Adrenal gland (tissue), 12 donors: Measurements from ENCODE around the gene TMEM114. TPM values are rescaled to one million over a fixed set of nuclear protein-coding genes. Genes with fewer than 3 reads are reported as not detected.
A peak's percentile ranks its signal among the peaks of the same experiment; 100 is the strongest.

Experiments used
- DNase-seq, 7 donors: peaks; one replicate each; pipeline ENCODE4 v3.0.0-alpha.2; 2019 to 2020
- H3K27ac ChIP-seq, 5 donors: fragments of 200-600 bp; sonication (generic) in 4 of 5; 1 replicate in 3 of 5; 2 replicates in 2 of 5; pipeline versions ENCODE4 v1.5.1 to v1.8.0; 2016 to 2020; ENCODE audit warnings: mild to moderate bottlenecking in 1 of 5
- H3K27me3 ChIP-seq: fragments of 200-600 bp; 2 replicates; pipeline ENCODE4 v1.8.0; 2021
- H3K36me3 ChIP-seq, 2 donors: fragments of 200-600 bp; replicated peaks in 1 of 2; 1 replicate in 1 of 2; 2 replicates in 1 of 2; pipeline versions ENCODE4 v1.5.1 to v1.8.0; 2018 to 2022
- H3K4me1 ChIP-seq, 2 donors: fragments of 200-600 bp; replicated peaks in 1 of 2; 1 replicate in 1 of 2; 2 replicates in 1 of 2; pipeline versions ENCODE4 v1.5.1 to v1.8.0; 2018 to 2021
- H3K4me3 ChIP-seq, 4 donors: fragments of 200-600 bp; sonication (generic) in 3 of 4; one replicate each; pipeline ENCODE4 v1.5.1; 2016 to 2018
- H3K9me3 ChIP-seq, 3 donors: fragments of 200-600 bp; sonication (generic) in 1 of 3; replicated peaks in 1 of 3; 1 replicate in 2 of 3; 2 replicates in 1 of 3; pipeline versions ENCODE4 v1.5.1 to v1.8.0; 2016 to 2021
- CTCF ChIP-seq, 6 experiments: fragments of 450-650 bp in 4 of 6; fragments of 200-600 bp in 2 of 6; sonication (generic) in 1 of 6; IDR thresholded peaks; 1 replicate in 5 of 6; 2 replicates in 1 of 6; pipeline versions ENCODE4 v1.5.1 to v1.8.0; 2016 to 2021; ENCODE audit warnings: antibody characterized with exemption in 6 of 6, mild to moderate bottlenecking in 2 of 6, moderate library complexity in 1 of 6
- POLR2A ChIP-seq, 2 donors: fragments of 450-650 bp; IDR thresholded peaks; one replicate each; pipeline ENCODE4 v1.6.1; 2017; ENCODE audit warnings: antibody characterized with exemption in 2 of 2, mild to moderate bottlenecking in 2 of 2, moderate library complexity in 1 of 2
- WGBS, 4 donors: extraction: QIAGEN DNeasy Blood & Tissue Kit in 2 of 4; methylation state at CpG; one replicate each; pipeline versions ENCODE4 v1.1.5 to v1.1.7; 2013 to 2017; 5-methylcytosine and 5-hydroxymethylcytosine counted together
- intact Hi-C, 2 donors: fragments of 100-400 bp; cut with DNase I; formaldehyde crosslinking; loops; one replicate each; pipeline versions ENCODE4 v1.14.1 to v1.15.0; 2022 to 2023
- polyA plus RNA-seq, 3 donors: library from polyadenylated mRNA; stranded (reverse); fragments of 200-250 nt in 2 of 3; fragments of 350-450 nt in 1 of 3; fragmentation: Illumina TruSeq in 1 of 3; extraction: RNeasy Lipid Tissue Mini Kit (QIAGEN cat#74804) in 1 of 3; gene quantifications; one replicate each; pipeline ENCODE4 v1.2.3, GENCODE V29; 2013 to 2014
- total RNA-seq, 9 donors: library from RNA; depleted of rRNA in 4 of 9; stranded (reverse); fragments of >200 nt in 4 of 9; fragments of 120-200 nt in 1 of 9; fragmentation: NEBNext Ultra II Directional in 1 of 9; extraction: Animal tissue kit (Norgen Biotek cat#: 25700) in 1 of 9; gene quantifications; one replicate each; pipeline versions ENCODE4 v1.1.0 to v1.2.4, GENCODE V29; 2013 to 2023
- donor health status: healthy with polysubstance abuse.
- donor health status: Bipolar disorder and iron deficiency.
- donor health status: DM: yes; HTN: yes; CAD: no.
- donor health status: DM: no; HTN: no; CAD: no.
- donor health status: DM: no; HTN: no; CAD: no.
- donor health status: DM: yes; HTN: yes; CAD: no.

TMEM114 gene
- total and polyA plus RNA-seq, 12 donors, result 0.24 to 1.1 TPM; not detected in 10

GRCh38 chr16:8585041-8585440 is 5.3 kb downstream of the TMEM114 start:
- H3K4me1 ChIP-seq, result peaks cover 4 to 7% of the 10 kb centered on the region in 2 donors
- H3K36me3 ChIP-seq, result no peaks in the 10 kb centered on the region
- DNase-seq, result no peak
- no peaks in the 10 kb centered on the region for H3K9me3 ChIP-seq
- no peak overlapping the region for H3K27ac ChIP-seq
- intact Hi-C loops, result no loop called here
- TF ChIP-seq POLR2A (IDR thresholded peaks at IDR 0.05) (no peak), CTCF (IDR thresholded peaks at IDR 0.05) (no peak)
- peaks cover 14% of the 10 kb centered on the region for H3K27me3 ChIP-seq
- H3K4me3 ChIP-seq, result no peak overlapping the region
- WGBS, 4 donors, result 69 to 88% (median 84%) methylated on average over 2 of the region's 2 CpGs

- TF ChIP-seq CTCF (IDR thresholded peaks at IDR 0.05) (no peak), POLR2A (IDR thresholded peaks at IDR 0.05) (no peak)
- WGBS, 4 donors, result 70 to 78% (median 74%) methylated on average over 4 of the region's 4 CpGs
- Histone ChIP-seq H3K4me1 (no peaks in the 10 kb centered on the region), H3K36me3 (no peaks in the 10 kb centered on the region), H3K27ac (no peak overlapping the region), H3K27me3 (peaks cover 3% of the 10 kb centered on the region), H3K9me3 (no peaks in the 10 kb centered on the region), H3K4me3 (no peak overlapping the region)
- no peak for DNase-seq
- intact Hi-C loops, result no loop called here
Measured at GRCh38 chr16:8583732-8584131, 6.6 kb downstream of the TMEM114 start.

GRCh38 chr16:8583199-8583598 is 7.1 kb downstream of the TMEM114 start:
- DNase-seq, result no peak
- no peak for TF ChIP-seq POLR2A (IDR thresholded peaks at IDR 0.05)
- no peak for TF ChIP-seq CTCF (IDR thresholded peaks at IDR 0.05)
- no peaks in the 10 kb centered on the region for H3K36me3 ChIP-seq
- H3K9me3 ChIP-seq, result no peaks in the 10 kb centered on the region
- no peak overlapping the region for H3K27ac ChIP-seq
- intact Hi-C loops, result no loop called here
- no peak overlapping the region for H3K4me3 ChIP-seq
- H3K27me3 ChIP-seq, result peaks cover 3% of the 10 kb centered on the region
- H3K4me1 ChIP-seq, result no peaks in the 10 kb centered on the region
- WGBS, 4 donors, result 78 to 89% (median 82%) methylated on average over 3 of the region's 3 CpGs

GRCh38 chr16:8581831-8582580 is 8.3 kb downstream of the TMEM114 start:
- Histone ChIP-seq H3K27ac (peak overlapping the region in 1 of 5 donors; percentile 34), H3K4me3 (no peak overlapping the region), H3K27me3 (no peaks in the 10 kb centered on the region), H3K36me3 (no peaks in the 10 kb centered on the region), H3K4me1 (no peaks in the 10 kb centered on the region), H3K9me3 (no peaks in the 10 kb centered on the region)
- DNase-seq, result peak in 6 of 7 donors; percentile 19 to 69 (median 50)
- intact Hi-C loops, result no loop called here
- WGBS, 4 donors, result 28 to 45% (median 38%) methylated on average over 5 to 6 of the region's 6 CpGs
- TF ChIP-seq CTCF (IDR thresholded peaks at IDR 0.05) (no peak), POLR2A (IDR thresholded peaks at IDR 0.05) (no peak)
